RPMI8226 (cell line): ENCODE results near the gene THRA.

ENCODE experiments used
- DNase-seq: peaks from one replicate; pipeline ENCODE4 v3.0.0-alpha.2; 2015

Gene THRA, protein sequence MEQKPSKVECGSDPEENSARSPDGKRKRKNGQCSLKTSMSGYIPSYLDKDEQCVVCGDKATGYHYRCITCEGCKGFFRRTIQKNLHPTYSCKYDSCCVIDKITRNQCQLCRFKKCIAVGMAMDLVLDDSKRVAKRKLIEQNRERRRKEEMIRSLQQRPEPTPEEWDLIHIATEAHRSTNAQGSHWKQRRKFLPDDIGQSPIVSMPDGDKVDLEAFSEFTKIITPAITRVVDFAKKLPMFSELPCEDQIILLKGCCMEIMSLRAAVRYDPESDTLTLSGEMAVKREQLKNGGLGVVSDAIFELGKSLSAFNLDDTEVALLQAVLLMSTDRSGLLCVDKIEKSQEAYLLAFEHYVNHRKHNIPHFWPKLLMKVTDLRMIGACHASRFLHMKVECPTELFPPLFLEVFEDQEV

DNA sequence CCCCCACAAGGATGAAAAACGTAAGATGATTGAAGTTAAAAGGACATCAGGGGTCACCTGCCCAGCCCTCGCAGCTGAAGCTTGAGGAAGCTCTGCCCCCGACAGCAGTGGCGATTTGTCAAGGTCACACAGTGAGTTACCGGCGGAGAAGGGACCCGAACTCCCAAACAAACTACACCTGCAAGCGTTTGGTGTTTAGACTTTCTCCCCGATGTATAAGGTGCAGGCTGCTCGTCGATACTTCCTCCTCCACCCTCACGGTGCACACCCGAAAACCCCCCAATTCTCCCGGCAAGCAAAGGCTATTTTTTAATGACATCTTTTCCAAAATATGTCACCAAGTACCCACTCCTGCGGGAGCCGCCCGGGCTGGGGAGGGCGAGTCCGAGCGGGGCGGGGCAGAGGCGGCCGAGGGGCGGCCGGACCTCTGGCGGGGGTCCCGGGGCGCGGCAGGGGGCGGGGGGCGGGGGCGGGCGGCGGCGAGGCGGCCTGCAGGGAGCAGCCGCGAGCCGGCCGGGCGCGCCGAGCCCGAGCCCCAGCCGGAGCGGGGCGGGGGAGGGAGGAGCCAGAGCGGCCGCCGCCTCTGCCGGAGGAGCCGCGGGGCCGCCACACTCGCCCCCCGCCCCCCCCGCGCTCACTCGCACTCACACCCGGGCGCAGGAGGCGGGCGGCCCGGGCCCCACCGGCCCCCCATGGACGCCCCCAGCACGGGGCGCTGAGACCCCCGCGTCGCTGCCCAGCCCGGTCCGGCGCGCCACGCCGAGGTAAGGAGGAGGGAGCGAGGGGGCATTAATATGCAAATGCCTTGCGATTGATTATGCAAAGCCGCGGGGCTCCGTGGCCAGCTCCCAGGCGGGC is at the start of gene THRA:
THRA (plus strand) TSS at position 637 of the 858 bp plus-strand sequence. CDS start 11,524 bp downstream, outside the sequence.
- DNase-seq, result peak; percentile 82

DNA sequence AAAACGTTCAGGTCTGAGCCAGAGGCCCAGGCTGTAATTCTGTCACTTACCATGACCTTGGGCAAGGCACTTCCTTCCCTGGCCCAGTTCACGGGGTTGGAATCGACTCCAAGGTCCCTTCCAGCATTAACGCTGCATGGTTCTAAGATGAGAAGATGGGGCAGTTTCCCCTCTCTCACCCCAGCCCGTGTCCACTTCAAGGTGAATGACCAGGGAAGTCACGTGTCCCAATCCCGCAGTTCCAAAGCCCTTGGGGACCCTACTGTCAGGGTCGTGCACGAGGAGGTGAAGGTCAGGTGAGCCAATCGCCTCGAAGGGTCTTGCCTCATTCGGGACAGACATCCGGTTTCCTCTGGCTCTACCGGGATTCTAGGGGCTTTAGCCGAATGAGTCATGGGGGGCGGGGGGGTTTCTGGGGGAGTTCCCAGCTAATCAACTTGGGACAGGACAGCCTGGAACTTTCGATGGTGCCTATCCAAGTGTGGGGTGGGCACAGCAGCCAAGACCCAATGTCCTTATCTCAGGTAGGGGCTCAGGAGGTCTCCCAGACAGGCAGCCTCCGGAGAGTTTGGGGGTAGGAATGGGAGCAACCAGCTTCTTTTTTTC is 48.3 kb upstream of the THRA start:
- no peak for DNase-seq

DNA sequence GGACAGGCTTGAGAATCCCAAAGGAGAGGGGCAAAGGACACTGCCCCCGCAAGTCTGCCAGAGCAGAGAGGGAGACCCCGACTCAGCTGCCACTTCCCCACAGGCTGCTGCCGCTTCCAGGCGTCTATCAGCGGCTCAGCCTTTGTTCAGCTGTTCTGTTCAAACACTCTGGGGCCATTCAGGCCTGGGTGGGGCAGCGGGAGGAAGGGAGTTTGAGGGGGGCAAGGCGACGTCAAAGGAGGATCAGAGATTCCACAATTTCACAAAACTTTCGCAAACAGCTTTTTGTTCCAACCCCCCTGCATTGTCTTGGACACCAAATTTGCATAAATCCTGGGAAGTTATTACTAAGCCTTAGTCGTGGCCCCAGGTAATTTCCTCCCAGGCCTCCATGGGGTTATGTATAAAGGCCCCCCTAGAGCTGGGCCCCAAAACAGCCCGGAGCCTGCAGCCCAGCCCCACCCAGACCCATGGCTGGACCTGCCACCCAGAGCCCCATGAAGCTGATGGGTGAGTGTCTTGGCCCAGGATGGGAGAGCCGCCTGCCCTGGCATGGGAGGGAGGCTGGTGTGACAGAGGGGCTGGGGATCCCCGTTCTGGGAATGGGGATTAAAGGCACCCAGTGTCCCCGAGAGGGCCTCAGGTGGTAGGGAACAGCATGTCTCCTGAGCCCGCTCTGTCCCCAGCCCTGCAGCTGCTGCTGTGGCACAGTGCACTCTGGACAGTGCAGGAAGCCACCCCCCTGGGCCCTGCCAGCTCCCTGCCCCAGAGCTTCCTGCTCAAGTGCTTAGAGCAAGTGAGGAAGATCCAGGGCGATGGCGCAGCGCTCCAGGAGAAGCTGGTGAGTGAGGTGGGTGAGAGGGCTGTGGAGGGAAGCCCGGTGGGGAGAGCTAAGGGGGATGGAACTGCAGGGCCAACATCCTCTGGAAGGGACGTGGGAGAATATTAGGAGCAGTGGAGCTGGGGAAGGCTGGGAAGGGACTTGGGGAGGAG is 47.5 kb upstream of the THRA start, which contains the start of gene CSF3:
CSF3 (plus strand) TSS at position 436 of the 993 bp plus-strand sequence; CDS start at position 471, 35 bp downstream.
- DNase-seq, result no peak

DNA sequence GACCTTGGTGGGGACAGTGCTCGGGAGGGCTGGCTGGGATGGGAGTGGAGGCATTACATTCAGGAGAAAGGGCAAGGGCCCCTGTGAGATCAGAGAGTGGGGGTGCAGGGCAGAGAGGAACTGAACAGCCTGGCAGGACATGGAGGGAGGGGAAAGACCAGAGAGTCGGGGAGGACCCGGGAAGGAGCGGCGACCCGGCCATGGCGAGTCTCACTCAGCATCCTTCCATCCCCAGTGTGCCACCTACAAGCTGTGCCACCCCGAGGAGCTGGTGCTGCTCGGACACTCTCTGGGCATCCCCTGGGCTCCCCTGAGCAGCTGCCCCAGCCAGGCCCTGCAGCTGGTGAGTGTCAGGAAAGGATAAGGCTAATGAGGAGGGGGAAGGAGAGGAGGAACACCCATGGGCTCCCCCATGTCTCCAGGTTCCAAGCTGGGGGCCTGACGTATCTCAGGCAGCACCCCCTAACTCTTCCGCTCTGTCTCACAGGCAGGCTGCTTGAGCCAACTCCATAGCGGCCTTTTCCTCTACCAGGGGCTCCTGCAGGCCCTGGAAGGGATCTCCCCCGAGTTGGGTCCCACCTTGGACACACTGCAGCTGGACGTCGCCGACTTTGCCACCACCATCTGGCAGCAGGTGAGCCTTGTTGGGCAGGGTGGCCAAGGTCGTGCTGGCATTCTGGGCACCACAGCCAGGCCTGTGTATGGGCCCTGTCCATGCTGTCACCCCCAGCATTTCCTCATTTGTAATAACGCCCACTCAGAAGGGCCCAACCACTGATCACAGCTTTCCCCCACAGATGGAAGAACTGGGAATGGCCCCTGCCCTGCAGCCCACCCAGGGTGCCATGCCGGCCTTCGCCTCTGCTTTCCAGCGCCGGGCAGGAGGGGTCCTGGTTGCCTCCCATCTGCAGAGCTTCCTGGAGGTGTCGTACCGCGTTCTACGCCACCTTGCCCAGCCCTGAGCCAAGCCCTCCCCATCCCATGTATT is 46.5 kb upstream of the THRA start:
- DNase-seq, result no peak

DNA sequence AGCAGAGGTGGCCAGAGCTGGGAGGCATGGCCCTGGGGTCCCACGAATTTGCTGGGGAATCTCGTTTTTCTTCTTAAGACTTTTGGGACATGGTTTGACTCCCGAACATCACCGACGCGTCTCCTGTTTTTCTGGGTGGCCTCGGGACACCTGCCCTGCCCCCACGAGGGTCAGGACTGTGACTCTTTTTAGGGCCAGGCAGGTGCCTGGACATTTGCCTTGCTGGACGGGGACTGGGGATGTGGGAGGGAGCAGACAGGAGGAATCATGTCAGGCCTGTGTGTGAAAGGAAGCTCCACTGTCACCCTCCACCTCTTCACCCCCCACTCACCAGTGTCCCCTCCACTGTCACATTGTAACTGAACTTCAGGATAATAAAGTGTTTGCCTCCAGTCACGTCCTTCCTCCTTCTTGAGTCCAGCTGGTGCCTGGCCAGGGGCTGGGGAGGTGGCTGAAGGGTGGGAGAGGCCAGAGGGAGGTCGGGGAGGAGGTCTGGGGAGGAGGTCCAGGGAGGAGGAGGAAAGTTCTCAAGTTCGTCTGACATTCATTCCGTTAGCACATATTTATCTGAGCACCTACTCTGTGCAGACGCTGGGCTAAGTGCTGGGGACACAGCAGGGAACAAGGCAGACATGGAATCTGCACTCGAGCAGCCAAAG is 45.2 kb upstream of the THRA start:
- no peak for DNase-seq

DNA sequence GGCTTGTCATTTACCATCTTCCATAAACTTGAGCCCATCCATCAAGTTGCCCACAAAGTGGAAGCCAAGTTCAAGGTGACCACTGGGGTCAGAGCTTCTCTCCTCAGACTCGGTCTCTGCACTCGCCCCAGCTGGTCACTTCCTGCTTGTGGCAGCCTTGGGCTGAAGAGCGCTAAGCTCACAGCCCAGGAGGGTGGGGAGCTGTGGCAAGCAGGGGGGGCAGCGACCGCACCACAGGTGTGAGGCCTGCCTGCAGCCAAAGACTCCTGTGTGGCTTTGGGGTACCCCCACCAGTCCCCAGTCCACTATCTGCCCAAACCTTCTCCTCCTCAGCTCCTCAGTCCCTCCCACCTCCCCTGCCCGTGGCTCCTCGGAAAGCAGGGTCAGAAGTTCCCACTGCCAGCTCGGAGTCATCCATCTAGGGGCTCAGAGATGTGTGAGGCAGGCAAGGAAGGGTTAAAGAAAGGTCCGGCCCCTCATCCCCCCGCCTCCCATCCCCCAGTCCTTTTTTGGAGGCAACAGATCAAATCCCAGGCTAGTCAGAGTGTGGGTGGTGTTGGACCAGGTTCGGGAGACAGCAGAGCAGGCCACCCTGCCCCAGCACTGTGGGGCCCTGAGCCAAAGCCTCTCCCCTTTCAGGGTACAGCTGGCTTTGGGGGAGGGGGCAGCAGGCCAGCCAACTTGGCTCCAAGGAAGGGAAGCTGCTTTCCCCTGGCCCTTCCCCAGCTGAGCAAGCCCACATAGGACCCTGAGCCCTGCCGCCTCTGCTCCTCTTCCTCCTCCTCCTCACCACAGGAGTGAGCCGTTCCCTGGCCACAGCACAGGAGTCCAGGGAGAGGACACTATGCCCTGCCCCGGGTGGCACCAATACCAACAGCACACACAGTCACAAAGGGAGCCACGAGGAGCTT is 44.3 kb upstream of the THRA start:
- DNase-seq, result no peak

DNA sequence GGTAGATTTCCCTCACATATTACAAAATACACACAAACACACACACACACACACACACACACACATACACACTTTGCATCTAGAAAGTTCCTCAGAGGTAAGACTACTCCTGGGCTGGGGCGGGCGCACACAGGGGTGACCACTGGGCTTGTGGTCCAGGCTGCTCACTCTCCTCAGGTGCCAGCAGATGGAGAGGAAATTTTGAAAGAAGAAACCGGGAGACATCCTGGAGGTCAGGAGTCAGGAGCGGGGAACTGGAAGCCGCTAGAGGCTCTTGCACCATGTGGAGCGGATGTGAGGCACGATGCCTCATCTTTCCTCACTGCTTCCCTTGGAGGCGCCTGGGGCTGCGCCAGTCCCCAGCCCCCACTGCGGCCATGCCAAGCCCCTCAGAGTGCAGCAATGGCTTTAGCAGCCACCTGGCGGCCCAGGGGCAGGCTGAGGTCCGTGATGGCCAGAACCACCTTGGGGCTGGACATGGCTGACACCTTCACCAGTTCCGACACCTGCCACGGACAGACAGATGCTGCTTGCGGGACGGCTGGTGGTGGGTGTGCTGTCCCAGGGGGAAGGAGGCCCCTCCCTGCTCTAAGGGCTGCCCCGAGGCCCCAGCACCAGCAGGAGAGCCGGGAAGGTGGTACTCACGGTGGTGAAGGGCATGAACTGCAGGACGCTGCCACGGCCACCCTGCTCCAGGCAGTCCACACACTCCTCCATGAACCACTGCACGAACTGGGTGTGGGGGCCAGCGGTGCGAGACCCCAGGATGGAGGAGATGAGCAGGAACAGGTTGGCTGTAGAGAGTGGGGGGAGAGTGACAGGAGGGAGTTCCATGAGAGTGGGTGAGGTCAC is 43.4 kb upstream of the THRA start:
- DNase-seq, result no peak

DNA sequence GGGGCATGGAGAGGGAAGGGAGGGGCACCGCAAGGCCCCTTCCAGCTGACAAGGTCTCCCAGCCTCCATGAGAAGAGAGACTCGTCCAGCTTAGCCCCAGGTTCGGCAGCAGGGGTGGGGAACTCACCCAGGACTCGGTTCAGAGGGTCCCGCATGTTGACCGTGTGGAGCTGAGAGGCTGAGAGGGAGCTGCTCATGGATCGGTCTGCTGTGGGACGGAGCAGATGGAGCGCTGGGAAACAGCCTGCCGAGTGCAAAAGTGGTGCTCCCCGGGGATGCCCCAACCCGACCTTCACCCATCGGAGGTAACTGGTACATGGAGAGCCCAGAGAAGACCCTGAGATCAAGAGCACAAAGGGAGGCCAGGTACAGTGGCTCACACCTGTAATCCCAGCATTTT is 42.6 kb upstream of the THRA start:
- DNase-seq, result no peak

DNA sequence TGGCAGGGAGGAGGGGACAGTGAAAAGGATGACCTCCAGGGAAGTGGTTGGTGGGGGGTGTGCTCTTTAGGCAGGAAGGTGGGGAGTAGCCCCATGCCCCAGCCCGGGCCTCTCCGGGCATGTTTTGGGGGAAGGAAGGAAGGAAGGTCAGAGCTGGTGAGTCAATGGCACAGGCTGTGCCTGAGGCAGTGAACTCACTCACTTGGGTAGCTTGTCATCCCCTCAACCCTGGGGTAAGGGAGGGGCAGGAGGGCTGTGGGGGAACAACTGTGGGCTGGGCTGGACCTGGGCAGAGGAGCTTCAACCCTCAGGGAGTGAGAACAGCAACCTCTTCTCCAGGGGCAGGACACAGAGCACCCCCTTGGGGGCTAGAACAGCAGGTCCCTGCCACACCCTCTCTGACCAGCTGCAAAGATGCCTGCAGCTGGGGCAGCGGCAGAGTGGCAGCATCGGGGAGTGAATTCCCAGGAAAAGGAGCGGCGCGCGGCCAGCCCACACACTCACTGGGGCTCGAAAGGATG is 41.3 kb upstream of the THRA start:
- no peak for DNase-seq

DNA sequence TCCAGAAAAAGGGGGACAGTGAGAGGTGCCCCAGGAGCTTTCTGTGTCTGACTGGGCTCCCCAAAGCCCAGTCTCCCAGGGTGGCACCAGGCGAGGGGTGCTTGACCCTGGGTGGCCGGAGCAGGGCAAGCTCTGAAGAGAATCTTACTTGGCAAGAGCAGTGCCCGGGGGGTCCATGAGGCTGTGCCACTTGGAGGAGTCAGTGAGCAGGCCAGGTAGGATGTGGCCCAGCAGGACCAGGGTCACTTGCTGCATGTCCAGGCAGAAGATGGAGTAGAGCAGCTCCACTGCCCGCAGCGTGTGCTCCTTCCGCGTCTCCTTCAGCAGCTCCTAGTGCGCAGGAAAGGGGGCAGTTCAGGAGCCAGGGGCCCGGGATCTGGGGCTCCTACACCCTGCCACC is 40.3 kb upstream of the THRA start:
- no peak for DNase-seq

DNA sequence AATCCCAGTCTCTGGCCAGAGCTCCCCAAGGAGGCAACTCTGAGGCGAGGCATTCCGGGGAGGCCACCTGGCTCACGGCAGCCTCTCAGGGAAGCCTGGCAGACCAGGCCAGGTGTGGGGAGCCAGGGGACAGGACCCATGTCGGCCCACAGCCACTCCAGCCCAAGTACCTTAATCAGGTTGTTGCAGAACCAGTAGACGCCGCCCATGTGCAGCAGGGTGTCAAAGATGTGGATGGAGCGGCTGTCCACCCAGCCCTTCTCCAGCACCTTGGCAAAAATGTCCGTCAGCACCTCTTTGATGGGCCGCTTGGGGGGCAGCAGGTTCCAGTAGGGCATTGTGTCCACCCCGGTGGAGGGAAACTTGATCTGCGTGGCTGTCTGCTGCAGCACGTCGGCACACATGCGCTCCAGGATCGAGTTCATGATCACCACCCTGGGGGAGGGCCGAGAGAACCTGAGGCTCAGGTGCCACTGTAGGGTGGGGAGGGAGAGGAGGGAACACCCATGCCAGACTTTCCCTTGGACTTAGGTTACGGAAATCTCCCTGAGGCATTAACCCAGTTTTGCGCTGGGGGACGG is 39.7 kb upstream of the THRA start:
- DNase-seq, result no peak

DNA sequence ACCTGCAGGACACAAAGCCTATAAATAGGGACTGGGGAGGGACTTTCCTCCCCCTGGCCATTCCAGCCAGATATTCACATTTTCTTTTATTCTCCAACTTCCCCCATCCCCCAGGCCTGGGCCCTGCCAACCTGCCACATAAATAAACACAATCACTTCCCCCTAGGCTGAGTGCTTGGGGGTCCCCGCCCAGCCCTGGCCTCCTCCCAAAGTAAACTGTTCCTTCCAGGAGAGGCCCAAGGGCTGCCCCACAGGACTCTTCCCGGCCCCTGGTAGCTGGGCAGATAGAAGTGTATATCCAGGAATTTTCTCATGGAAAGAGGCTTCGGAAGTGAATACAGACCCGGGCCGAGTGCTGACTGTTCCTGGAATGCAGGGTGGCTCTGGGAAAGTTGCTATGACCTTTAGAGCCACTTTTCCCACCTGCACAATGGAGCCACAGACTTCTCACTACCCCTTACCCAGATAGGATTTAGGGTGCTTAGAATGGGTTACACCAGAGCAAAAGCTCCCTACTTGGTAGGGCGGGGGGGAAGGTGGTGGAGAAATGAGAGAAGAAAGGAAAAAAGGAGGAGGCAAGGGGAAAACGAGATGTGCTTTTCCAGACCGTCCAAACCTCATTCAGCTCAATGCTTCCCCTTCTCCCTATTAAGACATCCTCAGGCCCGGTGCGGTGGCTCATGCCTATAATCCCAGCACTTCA is 39.0 kb upstream of the THRA start:
- no peak for DNase-seq

DNA sequence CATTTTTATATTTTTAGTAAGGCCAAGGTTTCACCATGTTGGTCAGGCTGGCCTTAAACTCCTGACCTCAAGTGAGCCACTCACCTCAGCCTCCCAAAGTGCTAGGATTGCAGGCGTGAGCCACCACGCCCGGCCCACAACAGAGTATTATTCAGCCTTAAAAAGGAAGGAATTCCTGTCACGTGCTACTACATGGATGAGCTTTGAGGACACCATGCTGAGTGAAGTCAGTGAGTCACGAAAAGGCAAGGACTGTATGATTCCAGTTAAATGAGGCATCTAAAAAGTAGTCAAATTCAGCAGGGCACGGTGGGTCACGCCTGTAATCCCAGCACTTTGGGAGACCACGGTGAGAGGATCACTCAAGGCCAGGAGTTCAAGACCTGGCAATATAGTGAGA is 37.9 kb upstream of the THRA start:
- DNase-seq, result no peak

DNA sequence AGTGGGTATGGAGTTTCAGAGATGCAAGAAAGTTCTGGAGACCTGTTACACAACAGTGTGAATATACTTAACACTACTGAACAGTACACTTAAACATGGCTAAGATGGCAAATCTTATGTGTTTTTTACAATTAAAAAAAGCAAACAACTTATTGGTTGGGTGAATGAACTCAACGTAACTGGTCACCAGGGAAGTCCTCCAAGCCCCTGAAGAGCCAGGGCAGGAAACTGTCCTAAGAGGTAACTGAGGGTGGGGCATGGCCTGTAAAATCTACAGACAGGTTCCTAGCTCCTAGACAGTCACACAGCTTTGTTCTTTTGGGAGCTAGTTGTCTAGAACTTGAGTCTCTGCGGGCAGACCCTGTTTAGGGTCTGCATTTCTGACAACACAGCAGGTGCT is 37.2 kb upstream of the THRA start:
- DNase-seq, result no peak

DNA sequence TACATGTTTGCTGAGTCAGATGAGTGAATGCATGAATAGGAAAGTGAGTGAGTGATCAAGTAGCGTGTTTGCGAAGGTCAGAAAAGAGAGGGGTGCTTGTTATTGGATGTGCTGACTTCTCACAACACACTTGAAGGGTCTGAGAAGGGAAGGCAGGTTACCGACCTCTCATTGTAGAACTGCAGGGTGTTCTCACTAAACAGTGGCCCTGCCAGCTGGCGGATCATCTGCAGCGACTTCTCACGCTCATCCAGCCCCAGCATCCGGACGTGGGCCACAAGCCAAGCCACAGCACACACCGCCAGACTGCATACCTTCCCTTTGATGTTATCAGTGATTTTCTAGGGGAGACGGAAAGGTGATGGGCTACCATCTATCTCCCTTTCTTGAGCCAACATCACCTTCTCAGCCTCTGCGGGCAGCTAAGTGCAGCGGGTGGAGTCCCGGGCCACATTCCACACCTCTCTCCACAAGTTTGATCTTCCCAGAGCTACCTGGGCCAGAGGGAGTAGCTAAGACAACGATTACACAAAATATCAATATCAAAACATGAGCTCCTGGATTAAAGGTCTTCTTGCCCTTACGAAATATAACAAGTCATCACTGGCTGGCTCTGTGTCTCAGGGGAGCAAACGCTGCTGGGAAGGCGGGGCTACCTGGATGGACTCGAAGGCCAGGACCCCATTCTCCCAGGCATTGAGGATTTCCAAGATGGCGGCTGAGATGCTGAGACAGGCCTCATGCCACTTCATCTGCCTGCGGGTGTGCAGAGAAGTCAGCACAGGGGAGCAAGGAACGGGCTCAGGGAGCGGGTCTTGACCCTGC is 36.6 kb upstream of the THRA start:
- DNase-seq, result no peak
